ENCODE data around the gene ANGPTL8. TPM values are rescaled to one million over a fixed set of nuclear protein-coding genes. Genes with fewer than 3 reads are reported as not detected.

Gene ANGPTL8
- total and polyA plus RNA-seq, 2 of the 13 experiments (the other 11 are each of a cell fraction or from before 2014, with no cell fraction given) = 27.3 to 243 TPM

- TF ChIP-seq CTCF (CRISPR knock-in tag; IDR thresholded peaks at IDR 0.05) (peak; percentile 72), HNF4G (IDR thresholded peaks at IDR 0.05; ENCODE audit: borderline replicate concordance, low read depth, low read length) (no peak), HNF4G (CRISPR knock-in tag; IDR thresholded peaks at IDR 0.05; ENCODE audit: borderline replicate concordance, low read depth) (no peak), MTA3 (CRISPR knock-in tag; IDR thresholded peaks at IDR 0.05) (no peak), DZIP1 (CRISPR knock-in tag; IDR thresholded peaks at IDR 0.05) (0 out of 2 replicates have a peak, but pooled peaks have one; percentile 26), ZNF557 (CRISPR knock-in tag; IDR thresholded peaks at IDR 0.05) (no peak), ZNF546 (CRISPR knock-in tag; conservative IDR thresholded peaks at IDR 0.05) (no peak), NR1H2 (CRISPR knock-in tag; IDR thresholded peaks at IDR 0.05; ENCODE audit: borderline replicate concordance, low read depth) (no peak), ZBED4 (CRISPR knock-in tag; IDR thresholded peaks at IDR 0.05; ENCODE audit: borderline replicate concordance) (no peak), KLF16 (CRISPR knock-in tag; IDR thresholded peaks at IDR 0.05) (no peak), RAD21 (CRISPR knock-in tag; IDR thresholded peaks at IDR 0.05) (peak; percentile 30; the same call in 1 of the 2 replicates), FOXA3 (CRISPR knock-in tag; IDR thresholded peaks at IDR 0.05) (no peak), ZNF205 (CRISPR knock-in tag; IDR thresholded peaks at IDR 0.05) (no peak), NFYB (CRISPR knock-in tag; IDR thresholded peaks at IDR 0.05) (no peak), TARDBP (CRISPR knock-in tag; IDR thresholded peaks at IDR 0.05) (no peak)
- TF ChIP-seq, protein P1, sequence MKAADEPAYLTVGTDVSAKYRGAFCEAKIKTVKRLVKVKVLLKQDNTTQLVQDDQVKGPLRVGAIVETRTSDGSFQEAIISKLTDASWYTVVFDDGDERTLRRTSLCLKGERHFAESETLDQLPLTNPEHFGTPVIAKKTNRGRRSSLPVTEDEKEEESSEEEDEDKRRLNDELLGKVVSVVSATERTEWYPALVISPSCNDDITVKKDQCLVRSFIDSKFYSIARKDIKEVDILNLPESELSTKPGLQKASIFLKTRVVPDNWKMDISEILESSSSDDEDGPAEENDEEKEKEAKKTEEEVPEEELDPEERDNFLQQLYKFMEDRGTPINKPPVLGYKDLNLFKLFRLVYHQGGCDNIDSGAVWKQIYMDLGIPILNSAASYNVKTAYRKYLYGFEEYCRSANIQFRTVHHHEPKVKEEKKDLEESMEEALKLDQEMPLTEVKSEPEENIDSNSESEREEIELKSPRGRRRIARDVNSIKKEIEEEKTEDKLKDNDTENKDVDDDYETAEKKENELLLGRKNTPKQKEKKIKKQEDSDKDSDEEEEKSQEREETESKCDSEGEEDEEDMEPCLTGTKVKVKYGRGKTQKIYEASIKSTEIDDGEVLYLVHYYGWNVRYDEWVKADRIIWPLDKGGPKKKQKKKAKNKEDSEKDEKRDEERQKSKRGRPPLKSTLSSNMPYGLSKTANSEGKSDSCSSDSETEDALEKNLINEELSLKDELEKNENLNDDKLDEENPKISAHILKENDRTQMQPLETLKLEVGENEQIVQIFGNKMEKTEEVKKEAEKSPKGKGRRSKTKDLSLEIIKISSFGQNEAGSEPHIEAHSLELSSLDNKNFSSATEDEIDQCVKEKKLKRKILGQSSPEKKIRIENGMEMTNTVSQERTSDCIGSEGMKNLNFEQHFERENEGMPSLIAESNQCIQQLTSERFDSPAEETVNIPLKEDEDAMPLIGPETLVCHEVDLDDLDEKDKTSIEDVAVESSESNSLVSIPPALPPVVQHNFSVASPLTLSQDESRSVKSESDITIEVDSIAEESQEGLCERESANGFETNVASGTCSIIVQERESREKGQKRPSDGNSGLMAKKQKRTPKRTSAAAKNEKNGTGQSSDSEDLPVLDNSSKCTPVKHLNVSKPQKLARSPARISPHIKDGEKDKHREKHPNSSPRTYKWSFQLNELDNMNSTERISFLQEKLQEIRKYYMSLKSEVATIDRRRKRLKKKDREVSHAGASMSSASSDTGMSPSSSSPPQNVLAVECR (CRISPR knock-in tag; IDR thresholded peaks at IDR 0.05; ENCODE audit: borderline replicate concordance) = 0 out of 2 replicates have a peak, but pooled peaks have one; percentile 22
Measured at GRCh38 chr19:11254666-11255065, 15.2 kb downstream of the ANGPTL8 start (continued).

Data from HepG2 (cell line).